K562 (cell line): ENCODE results near the gene USP15. TPM values are rescaled to one million over a fixed set of nuclear protein-coding genes. Genes with fewer than 3 reads are reported as not detected.

Experiments
- CHCHD3 ChIP-seq: fragments of 250-450 bp; sonication (Bioruptor Pico); IDR thresholded peaks from 2 replicates; pipeline ENCODE4 v2.1.2; 2022; ENCODE audit warnings: mild to moderate bottlenecking
- EGR1 ChIP-seq: fragments of 450-650 bp; conservative IDR thresholded peaks from 2 replicates; pipeline ENCODE4 v1.6.1; 2017; ENCODE audit warnings: mild to moderate bottlenecking
- ETV6 ChIP-seq, 3 experiments: fragments of 150-350 bp in 1 of 3; sonication (generic) in 1 of 3; formaldehyde crosslinking in 1 of 3; IDR thresholded peaks; 2 replicates each; pipeline versions ENCODE4 v1.6.1 to v1.8.0; 2014 to 2022; ENCODE audit warnings: borderline replicate concordance in 2 of 3, low read depth in 2 of 3, antibody characterized with exemption in 1 of 3, low read length in 1 of 3, mild to moderate bottlenecking in 1 of 3, missing genetic modification reagents in 1 of 3
- FOXJ3 ChIP-seq: sonication (generic); formaldehyde crosslinking; IDR thresholded peaks from 2 replicates; pipeline ENCODE4 v1.4.0; 2020; ENCODE audit warnings: mild to moderate bottlenecking, missing genetic modification reagents
- GABPB2 ChIP-seq: fragments of 250-450 bp; sonication (Bioruptor Pico); conservative IDR thresholded peaks from 2 replicates; pipeline ENCODE4 v1.5.1; 2021; ENCODE audit warnings: mild to moderate bottlenecking
- HDAC8 ChIP-seq: fragments of 450-650 bp; IDR thresholded peaks from 2 replicates; pipeline ENCODE4 v1.6.1; 2016; ENCODE audit warnings: mild to moderate bottlenecking, missing genetic modification characterization, moderate library complexity, missing compliant biosample characterization
- HMG20A ChIP-seq: fragments of 450-650 bp; formaldehyde crosslinking; conservative IDR thresholded peaks from 2 replicates; pipeline ENCODE4 v1.4.0; 2020; ENCODE audit warnings: mild to moderate bottlenecking, mixed read lengths
- KAT2B ChIP-seq: IDR thresholded peaks from one replicate; pipeline ENCODE4 v1.6.1; 2012; ENCODE audit warnings: low read depth, mild to moderate bottlenecking, control low read depth, inconsistent platforms, low read length, moderate library complexity
- NCOA1 ChIP-seq: fragments of 450-650 bp; IDR thresholded peaks from 2 replicates; pipeline ENCODE4 v1.6.1; 2016; ENCODE audit warnings: low read depth
- NFIX ChIP-seq: fragments of 250-450 bp; sonication (Bioruptor Pico); IDR thresholded peaks from 2 replicates; pipeline ENCODE4 v1.4.0; 2020; ENCODE audit warnings: low read depth, mild to moderate bottlenecking, moderate library complexity
- NFRKB ChIP-seq: fragments of 450-650 bp; IDR thresholded peaks from 2 replicates; pipeline ENCODE4 v1.6.1; 2016; ENCODE audit warnings: low read depth
- POLR2AphosphoS5 ChIP-seq: IDR thresholded peaks from 2 replicates; pipeline ENCODE4 v1.6.1; 2011; ENCODE audit warnings: mild to moderate bottlenecking, low read depth, low read length, moderate library complexity; ENCODE audit not compliant: control insufficient read depth, insufficient read depth
- PTBP1 ChIP-seq: fragments of 200-400 bp; formaldehyde crosslinking; IDR thresholded peaks from 2 replicates; pipeline ENCODE4 v1.6.1; 2017; ENCODE audit warnings: low read depth, low read length
- PTRF ChIP-seq: fragments of 450-650 bp; IDR thresholded peaks from 2 replicates; pipeline ENCODE4 v1.6.1; 2016; ENCODE audit warnings: mild to moderate bottlenecking, missing genetic modification characterization, missing compliant biosample characterization
- RFX5 ChIP-seq: IDR thresholded peaks from 2 replicates; pipeline ENCODE4 v1.6.1; 2011; ENCODE audit warnings: low read depth, mild to moderate bottlenecking, improper control_type of control experiment, low read length
- RFX7 ChIP-seq: fragments of 250-450 bp; sonication (Bioruptor Pico); IDR thresholded peaks from 2 replicates; pipeline ENCODE4 v1.5.1; 2021; ENCODE audit warnings: mild to moderate bottlenecking
- SLC30A9 ChIP-seq: fragments of 250-450 bp; sonication (Bioruptor Pico); IDR thresholded peaks from 2 replicates; pipeline ENCODE4 v1.8.0; 2022; ENCODE audit warnings: mild to moderate bottlenecking, moderate library complexity
- TCF7L2 ChIP-seq: fragments of 150-350 bp; IDR thresholded peaks from 2 replicates; pipeline ENCODE4 v1.6.1; 2016; ENCODE audit warnings: low read depth, mild to moderate bottlenecking, low read length, moderate library complexity
- ZBTB17 ChIP-seq: fragments of 450-650 bp; formaldehyde crosslinking; IDR thresholded peaks from 2 replicates; pipeline ENCODE4 v1.4.0; 2020; ENCODE audit warnings: mild to moderate bottlenecking
- ZBTB7A ChIP-seq: IDR thresholded peaks from 2 replicates; pipeline ENCODE4 v1.6.1; 2011; ENCODE audit warnings: low read depth, mild to moderate bottlenecking, low read length, moderate library complexity, borderline replicate concordance; ENCODE audit not compliant: control insufficient read depth
- ZNF12 ChIP-seq: sonication (generic); formaldehyde crosslinking; IDR thresholded peaks from 2 replicates; pipeline ENCODE4 v1.4.0; 2020; ENCODE audit warnings: mild to moderate bottlenecking, missing genetic modification reagents
- ZNF274 ChIP-seq: IDR thresholded peaks from 2 replicates; pipeline ENCODE4 v1.6.1; 2011; ENCODE audit warnings: low read depth, mild to moderate bottlenecking, low read length, moderate library complexity, borderline replicate concordance
- ZNF282 ChIP-seq: sonication (generic); formaldehyde crosslinking; IDR thresholded peaks from 2 replicates; pipeline ENCODE4 v1.8.1; 2023; ENCODE audit warnings: missing genetic modification reagents
- ZNF644 ChIP-seq: fragments of 200-800 bp; sonication (Bioruptor generic); IDR thresholded peaks from 2 replicates; pipeline ENCODE4 v1.6.1; 2016; ENCODE audit warnings: low read depth, missing genetic modification characterization, missing compliant biosample characterization
- ZNF696 ChIP-seq: fragments of 250-450 bp; sonication (Bioruptor Pico); conservative IDR thresholded peaks from 2 replicates; pipeline ENCODE4 v1.4.0; 2020; ENCODE audit warnings: mild to moderate bottlenecking, moderate library complexity
- polyA plus RNA-seq, 8 experiments: library from polyadenylated mRNA; depleted of rRNA in 4 of 8; stranded (reverse) in 5 of 8; unstranded in 3 of 8; fragments of >200 nt; fragmentation: Nextera tagmentation in 2 of 8; fragmentation: Illumina TruSeq in 1 of 8; extraction: Ambion mirVana in 2 of 8; extraction: Trizol in 1 of 8; gene quantifications; 2 replicates each; pipeline versions ENCODE4 v1.2.1 to v1.2.3, GENCODE V29; 2011 to 2014; ENCODE audit warnings: inconsistent platforms in 1 of 8, missing spikeins in 1 of 8
- total RNA-seq, 7 experiments: library from RNA; depleted of rRNA in 6 of 7; stranded (reverse); fragments of >200 nt in 6 of 7; fragmentation: Illumina TruSeq in 2 of 7; extraction: Trizol in 2 of 7; gene quantifications; 2 replicates each; pipeline versions ENCODE4 v1.2.1 to v1.2.3, GENCODE V29; 2011 to 2021; ENCODE audit warnings: low replicate concordance in 1 of 7

The USP15 gene
- total and polyA plus RNA-seq, 9 of the 15 experiments (the other 6 are each of a cell fraction or from before 2014, with no cell fraction given) = 140 to 272 (median 182) TPM

- TF ChIP-seq ZNF644 (tag) (peak; percentile 53; the same call in 1 of the 2 replicates), POLR2AphosphoS5 (peak; percentile 61; the same call in 1 of the 2 replicates), RFX5 (no peak), KAT2B (no peak), FOXJ3 (CRISPR knock-in tag) (no peak), ZNF696 (CRISPR knock-in tag) (no peak), TCF7L2 (peak; percentile 94), HMG20A (CRISPR knock-in tag) (no peak), PTBP1 (no peak), EGR1 (peak; percentile 95), ZBTB17 (CRISPR knock-in tag) (no peak), NFIX (no peak), PTRF (tag) (no peak), GABPB2 (CRISPR knock-in tag) (no peak), SLC30A9 (CRISPR knock-in tag) (no peak), ETV6 (IDR thresholded peaks at IDR 0.05; ENCODE audit: borderline replicate concordance in 1 of 2, low read depth in 2 of 2, low read length in 1 of 2) (0 out of 4 replicates have a peak, but pooled peaks of 1 of the 2 experiments have one; percentile 21), ETV6 (CRISPR knock-in tag; IDR thresholded peaks at IDR 0.05; ENCODE audit: borderline replicate concordance) (no peak), ZNF12 (CRISPR knock-in tag) (no peak), NCOA1 (0 out of 2 replicates have a peak, but pooled peaks have one; percentile 34), ZBTB7A (peak; percentile 72; the same call in 1 of the 2 replicates), CHCHD3 (CRISPR knock-in tag) (no peak), RFX7 (no peak), ZNF282 (no peak), ZNF274 (no peak), NFRKB (peak; percentile 78), HDAC8 (tag) (peak; percentile 29; the same call in 1 of the 2 replicates)
These were observed at the start of gene USP15 (continued) for GRCh38 chr12:62259993-62260732.
